Bronchial epithelial cell (primary cell): ENCODE measurements around the gene TMEFF1. TPM values are rescaled to one million over a fixed set of nuclear protein-coding genes. Genes with fewer than 3 reads are reported as not detected.

Source experiments
- DNase-seq: peaks from one replicate; pipeline ENCODE4 v3.0.0-alpha.2; 2010; ENCODE audit warnings: low read depth
- FAIRE-seq: peaks from 2 replicates; lab custom pipeline; 2011; peaks lifted over from hg19 to GRCh38; lab: Jason Lieb, UNC
- H3K27me3 ChIP-seq: 2 replicates; pipeline ENCODE4 v1.5.1; 2011; ENCODE audit warnings: low read length; ENCODE audit not compliant: control insufficient read depth, insufficient read depth
- H3K36me3 ChIP-seq: 2 replicates; pipeline ENCODE4 v1.5.1; 2011; ENCODE audit warnings: low read length; ENCODE audit not compliant: control insufficient read depth, insufficient read depth
- H3K4me3 ChIP-seq: 2 replicates; pipeline ENCODE4 v1.5.1; 2011; ENCODE audit warnings: mild to moderate bottlenecking, low read depth, low read length, control low read depth
- total RNA-seq: library from RNA; depleted of rRNA; stranded (reverse); fragments of >200 nt; gene quantifications from 2 replicates; pipeline ENCODE4 v1.2.1, GENCODE V29; 2014
- TF ChIP-seq, protein P1 (sequence below): IDR thresholded peaks from 2 replicates; pipeline ENCODE4 v1.5.1; 2011; ENCODE audit warnings: mild to moderate bottlenecking, moderate library complexity, low read length, control low read depth, inconsistent platforms; ENCODE audit not compliant: insufficient read depth, severe bottlenecking

TMEFF1 gene
- total RNA-seq, 1 donor from 2014 or later: 0.26 TPM

DNA sequence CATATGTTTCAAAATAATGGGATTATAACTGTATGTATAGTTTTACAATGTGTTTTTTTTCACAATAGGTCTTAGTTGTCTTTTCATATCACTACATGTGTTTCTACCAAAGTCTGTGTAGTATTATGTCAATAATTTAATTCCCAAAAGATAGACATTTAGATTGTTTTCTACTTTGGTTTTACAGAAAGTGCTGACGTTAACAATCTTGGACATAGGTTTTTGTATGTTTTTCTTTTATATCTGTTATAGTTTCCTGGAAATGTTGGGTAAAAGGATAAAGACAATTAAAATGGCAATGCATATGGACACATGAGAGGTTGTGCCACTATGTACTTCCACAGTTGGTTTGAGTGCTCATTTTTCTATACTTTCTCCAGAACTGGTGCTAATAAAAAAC lies 15.2 kb downstream of the TMEFF1 start:
- DNase-seq: no peak
- TF ChIP-seq, protein P1, sequence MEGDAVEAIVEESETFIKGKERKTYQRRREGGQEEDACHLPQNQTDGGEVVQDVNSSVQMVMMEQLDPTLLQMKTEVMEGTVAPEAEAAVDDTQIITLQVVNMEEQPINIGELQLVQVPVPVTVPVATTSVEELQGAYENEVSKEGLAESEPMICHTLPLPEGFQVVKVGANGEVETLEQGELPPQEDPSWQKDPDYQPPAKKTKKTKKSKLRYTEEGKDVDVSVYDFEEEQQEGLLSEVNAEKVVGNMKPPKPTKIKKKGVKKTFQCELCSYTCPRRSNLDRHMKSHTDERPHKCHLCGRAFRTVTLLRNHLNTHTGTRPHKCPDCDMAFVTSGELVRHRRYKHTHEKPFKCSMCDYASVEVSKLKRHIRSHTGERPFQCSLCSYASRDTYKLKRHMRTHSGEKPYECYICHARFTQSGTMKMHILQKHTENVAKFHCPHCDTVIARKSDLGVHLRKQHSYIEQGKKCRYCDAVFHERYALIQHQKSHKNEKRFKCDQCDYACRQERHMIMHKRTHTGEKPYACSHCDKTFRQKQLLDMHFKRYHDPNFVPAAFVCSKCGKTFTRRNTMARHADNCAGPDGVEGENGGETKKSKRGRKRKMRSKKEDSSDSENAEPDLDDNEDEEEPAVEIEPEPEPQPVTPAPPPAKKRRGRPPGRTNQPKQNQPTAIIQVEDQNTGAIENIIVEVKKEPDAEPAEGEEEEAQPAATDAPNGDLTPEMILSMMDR: no peak

DNA sequence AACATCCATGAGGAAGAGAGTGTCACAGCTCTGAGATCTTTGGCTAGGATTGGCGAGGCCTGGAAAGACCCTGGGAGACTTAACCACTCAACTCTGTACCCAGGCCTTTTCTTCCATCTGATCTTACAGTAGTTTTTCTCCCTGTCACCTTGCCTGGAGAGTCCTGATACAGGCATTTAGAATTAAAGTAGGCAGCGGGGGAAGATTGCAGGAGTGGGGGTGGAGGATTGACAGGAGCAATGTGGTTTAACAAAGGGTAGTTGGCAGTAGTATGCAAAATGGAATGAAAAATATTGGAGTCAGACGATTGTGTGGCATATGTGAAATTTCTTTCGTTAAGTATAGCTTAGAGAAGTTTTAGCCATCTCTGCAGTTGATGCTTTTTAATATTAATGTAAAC lies 16.9 kb downstream of the TMEFF1 start:
- TF ChIP-seq, protein P1: no peak
- FAIRE-seq: no peak
- no peak for DNase-seq
- H3K36me3 ChIP-seq: no peaks in the 10 kb centered on the region
- no peaks in the 10 kb centered on the region for H3K27me3 ChIP-seq
- no peak overlapping the region for H3K4me3 ChIP-seq

More for the DNA sequence above, 15.2 kb downstream of the TMEFF1 start:
- no peak for FAIRE-seq
- H3K36me3 ChIP-seq: no peaks in the 10 kb centered on the region
- no peak overlapping the region for H3K4me3 ChIP-seq
- H3K27me3 ChIP-seq: no peaks in the 10 kb centered on the region

DNA sequence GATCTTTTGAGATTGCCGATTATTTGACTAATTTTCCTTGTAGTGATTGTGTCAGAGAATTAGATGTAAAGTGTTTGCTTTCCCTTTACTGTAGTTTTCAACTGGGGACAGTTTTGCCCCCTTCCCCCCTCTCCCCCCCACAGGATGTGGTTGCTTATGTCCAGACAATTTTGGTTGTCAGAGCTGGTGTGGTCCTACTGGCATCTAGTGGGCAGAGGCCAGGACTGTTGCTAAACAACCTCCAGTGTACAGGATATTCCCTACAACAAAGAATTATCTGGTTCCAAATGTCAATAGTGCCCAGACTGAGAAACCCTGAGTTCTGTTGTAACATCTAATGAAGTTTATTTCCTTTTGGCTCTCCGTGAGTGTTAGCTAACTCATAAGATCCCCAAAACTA lies 20.0 kb downstream of the TMEFF1 start:
- no peak overlapping the region for H3K4me3 ChIP-seq
- TF ChIP-seq, protein P1: no peak
- no peaks in the 10 kb centered on the region for H3K27me3 ChIP-seq
- DNase-seq: no peak
- no peak for FAIRE-seq
- no peaks in the 10 kb centered on the region for H3K36me3 ChIP-seq

DNA sequence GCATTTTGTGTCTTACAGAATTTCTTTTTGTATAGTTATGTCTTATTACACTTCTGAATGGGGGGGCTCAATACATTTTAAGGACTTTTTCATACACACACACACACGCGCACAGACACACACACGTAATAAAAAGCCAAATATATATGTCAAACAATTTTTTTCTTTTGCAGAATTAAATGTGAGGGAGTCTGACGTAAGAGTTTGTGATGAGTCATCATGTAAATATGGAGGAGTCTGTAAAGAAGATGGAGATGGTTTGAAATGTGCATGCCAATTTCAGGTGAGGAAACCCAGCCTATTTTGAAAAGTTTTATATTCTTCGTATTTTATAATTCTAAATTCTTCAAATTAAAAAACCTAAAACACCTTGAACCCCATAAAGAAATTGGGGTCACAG lies 25.6 kb downstream of the TMEFF1 start:
- Histone ChIP-seq H3K27me3 (no peaks in the 10 kb centered on the region), H3K36me3 (no peaks in the 10 kb centered on the region), H3K4me3 (no peak overlapping the region)
- TF ChIP-seq, protein P1: no peak
- FAIRE-seq: no peak
- DNase-seq: peak; percentile 43

DNA sequence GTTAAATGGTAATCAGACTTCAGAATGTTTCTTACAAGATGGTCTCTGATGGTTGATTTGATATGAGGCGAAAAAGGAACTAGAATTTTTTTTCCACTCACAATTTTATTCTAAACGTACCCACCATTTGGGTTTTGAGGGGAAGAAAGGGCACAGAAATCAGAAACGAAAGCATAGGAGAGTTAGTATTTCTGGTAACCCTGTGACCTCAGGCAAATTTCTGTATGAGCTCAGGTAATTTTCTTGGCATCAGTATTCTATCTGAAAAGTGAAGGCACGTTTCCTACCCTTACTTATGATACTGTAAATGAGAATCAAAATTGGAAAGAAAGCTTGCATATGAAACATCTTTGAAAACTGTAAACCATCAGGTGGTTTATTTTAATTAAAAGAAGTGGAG lies 26.5 kb downstream of the TMEFF1 start:
- Histone ChIP-seq H3K27me3 (no peaks in the 10 kb centered on the region), H3K36me3 (no peaks in the 10 kb centered on the region), H3K4me3 (no peak overlapping the region)
- FAIRE-seq (no peak), DNase-seq (no peak)
- TF ChIP-seq, protein P1: no peak

DNA sequence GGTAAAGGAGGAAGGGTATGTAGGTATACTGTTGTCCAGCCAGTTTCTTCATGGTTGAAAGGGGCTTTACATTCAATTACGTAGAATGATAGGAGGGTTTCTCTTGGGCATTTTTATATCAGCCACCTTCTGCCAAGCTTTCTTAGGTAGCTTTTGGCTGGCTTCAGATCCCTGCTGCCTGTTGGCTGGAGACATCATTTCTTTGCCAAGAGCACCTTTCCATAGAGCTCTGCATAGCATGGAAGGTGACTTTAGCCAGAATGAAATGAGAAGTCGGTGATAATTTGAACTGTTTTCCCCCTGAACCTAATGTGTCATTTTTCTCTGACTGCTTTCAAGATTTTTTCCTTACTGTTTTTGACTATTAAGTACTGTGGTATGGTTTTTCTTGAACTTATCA lies 26.9 kb downstream of the TMEFF1 start:
- FAIRE-seq: no peak
- no peak for DNase-seq
- Histone ChIP-seq H3K27me3 (no peaks in the 10 kb centered on the region), H3K36me3 (no peaks in the 10 kb centered on the region), H3K4me3 (no peak overlapping the region)
- TF ChIP-seq, protein P1: no peak
